ENCODE results near the gene LRIG3. TPM values are rescaled to one million over a fixed set of nuclear protein-coding genes. Genes with fewer than 3 reads are reported as not detected.
"Not testable (repeated sequence)": the region's sequence is repeated elsewhere in the genome, so short reads cannot be mapped to it uniquely, and the experiment has no call there.

Gene LRIG3, protein sequence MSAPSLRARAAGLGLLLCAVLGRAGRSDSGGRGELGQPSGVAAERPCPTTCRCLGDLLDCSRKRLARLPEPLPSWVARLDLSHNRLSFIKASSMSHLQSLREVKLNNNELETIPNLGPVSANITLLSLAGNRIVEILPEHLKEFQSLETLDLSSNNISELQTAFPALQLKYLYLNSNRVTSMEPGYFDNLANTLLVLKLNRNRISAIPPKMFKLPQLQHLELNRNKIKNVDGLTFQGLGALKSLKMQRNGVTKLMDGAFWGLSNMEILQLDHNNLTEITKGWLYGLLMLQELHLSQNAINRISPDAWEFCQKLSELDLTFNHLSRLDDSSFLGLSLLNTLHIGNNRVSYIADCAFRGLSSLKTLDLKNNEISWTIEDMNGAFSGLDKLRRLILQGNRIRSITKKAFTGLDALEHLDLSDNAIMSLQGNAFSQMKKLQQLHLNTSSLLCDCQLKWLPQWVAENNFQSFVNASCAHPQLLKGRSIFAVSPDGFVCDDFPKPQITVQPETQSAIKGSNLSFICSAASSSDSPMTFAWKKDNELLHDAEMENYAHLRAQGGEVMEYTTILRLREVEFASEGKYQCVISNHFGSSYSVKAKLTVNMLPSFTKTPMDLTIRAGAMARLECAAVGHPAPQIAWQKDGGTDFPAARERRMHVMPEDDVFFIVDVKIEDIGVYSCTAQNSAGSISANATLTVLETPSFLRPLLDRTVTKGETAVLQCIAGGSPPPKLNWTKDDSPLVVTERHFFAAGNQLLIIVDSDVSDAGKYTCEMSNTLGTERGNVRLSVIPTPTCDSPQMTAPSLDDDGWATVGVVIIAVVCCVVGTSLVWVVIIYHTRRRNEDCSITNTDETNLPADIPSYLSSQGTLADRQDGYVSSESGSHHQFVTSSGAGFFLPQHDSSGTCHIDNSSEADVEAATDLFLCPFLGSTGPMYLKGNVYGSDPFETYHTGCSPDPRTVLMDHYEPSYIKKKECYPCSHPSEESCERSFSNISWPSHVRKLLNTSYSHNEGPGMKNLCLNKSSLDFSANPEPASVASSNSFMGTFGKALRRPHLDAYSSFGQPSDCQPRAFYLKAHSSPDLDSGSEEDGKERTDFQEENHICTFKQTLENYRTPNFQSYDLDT
- 10 to 100 TPM; 35.5 to 40.7 (median 39.9) TPM for polyA plus RNA-seq (ENCODE audit: insufficient read length in 3 of 3)
- long read RNA-seq, donor 1, full-length matches to known transcripts: 4 of 4 reads
- long read RNA-seq, donor 1, partial matches to known transcripts: 0 of 4 reads
- long read RNA-seq, donor 1, other reads (novel, unspliced or antisense): 0 of 4 reads
- long read RNA-seq, donor 2, full-length matches to known transcripts: 3 of 9 reads
- long read RNA-seq, donor 2, partial matches to known transcripts: 6 of 9 reads
- long read RNA-seq, donor 2, other reads (novel, unspliced or antisense): 0 of 9 reads
- long read RNA-seq, donor 3, full-length matches to known transcripts: 4 of 9 reads
- long read RNA-seq, donor 3, partial matches to known transcripts: 5 of 9 reads
- long read RNA-seq, donor 3, other reads (novel, unspliced or antisense): 0 of 9 reads
- long read RNA-seq, donor 4, full-length matches to known transcripts: 4 of 11 reads
- long read RNA-seq, donor 4, partial matches to known transcripts: 7 of 11 reads
- long read RNA-seq, donor 4, other reads (novel, unspliced or antisense): 0 of 11 reads
- long read RNA-seq, donor 5: 0 reads
- long read RNA-seq, donor 6, full-length matches to known transcripts: 4 of 4 reads
- long read RNA-seq, donor 6, partial matches to known transcripts: 0 of 4 reads
- long read RNA-seq, donor 6, other reads (novel, unspliced or antisense): 0 of 4 reads
- long read RNA-seq, donor 7, full-length matches to known transcripts: 7 of 7 reads
- long read RNA-seq, donor 7, partial matches to known transcripts: 0 of 7 reads
- long read RNA-seq, donor 7, other reads (novel, unspliced or antisense): 0 of 7 reads
- long read RNA-seq, donor 8, full-length matches to known transcripts: 5 of 13 reads
- long read RNA-seq, donor 8, partial matches to known transcripts: 8 of 13 reads
- long read RNA-seq, donor 8, other reads (novel, unspliced or antisense): 0 of 13 reads
- long read RNA-seq, donor 9, full-length matches to known transcripts: 1 of 1 reads
- long read RNA-seq, donor 9, partial matches to known transcripts: 0 of 1 reads
- long read RNA-seq, donor 9, other reads (novel, unspliced or antisense): 0 of 1 reads
- long read RNA-seq, donor 10, full-length matches to known transcripts: 5 of 11 reads
- long read RNA-seq, donor 10, partial matches to known transcripts: 6 of 11 reads
- long read RNA-seq, donor 10, other reads (novel, unspliced or antisense): 0 of 11 reads
- long read RNA-seq, donor 11, full-length matches to known transcripts: 4 of 10 reads
- long read RNA-seq, donor 11, partial matches to known transcripts: 6 of 10 reads
- long read RNA-seq, donor 11, other reads (novel, unspliced or antisense): 0 of 10 reads
- long read RNA-seq, donor 12: 0 reads
- long read RNA-seq, donor 13: 0 reads
- long read RNA-seq, donor 14, full-length matches to known transcripts: 3 of 8 reads
- long read RNA-seq, donor 14, partial matches to known transcripts: 5 of 8 reads
- long read RNA-seq, donor 14, other reads (novel, unspliced or antisense): 0 of 8 reads
- long read RNA-seq, donor 15, full-length matches to known transcripts: 4 of 4 reads
- long read RNA-seq, donor 15, partial matches to known transcripts: 0 of 4 reads
- long read RNA-seq, donor 15, other reads (novel, unspliced or antisense): 0 of 4 reads
- long read RNA-seq, donor 16, full-length matches to known transcripts: 11 of 36 reads
- long read RNA-seq, donor 16, partial matches to known transcripts: 25 of 36 reads
- long read RNA-seq, donor 16, other reads (novel, unspliced or antisense): 0 of 36 reads

DNA sequence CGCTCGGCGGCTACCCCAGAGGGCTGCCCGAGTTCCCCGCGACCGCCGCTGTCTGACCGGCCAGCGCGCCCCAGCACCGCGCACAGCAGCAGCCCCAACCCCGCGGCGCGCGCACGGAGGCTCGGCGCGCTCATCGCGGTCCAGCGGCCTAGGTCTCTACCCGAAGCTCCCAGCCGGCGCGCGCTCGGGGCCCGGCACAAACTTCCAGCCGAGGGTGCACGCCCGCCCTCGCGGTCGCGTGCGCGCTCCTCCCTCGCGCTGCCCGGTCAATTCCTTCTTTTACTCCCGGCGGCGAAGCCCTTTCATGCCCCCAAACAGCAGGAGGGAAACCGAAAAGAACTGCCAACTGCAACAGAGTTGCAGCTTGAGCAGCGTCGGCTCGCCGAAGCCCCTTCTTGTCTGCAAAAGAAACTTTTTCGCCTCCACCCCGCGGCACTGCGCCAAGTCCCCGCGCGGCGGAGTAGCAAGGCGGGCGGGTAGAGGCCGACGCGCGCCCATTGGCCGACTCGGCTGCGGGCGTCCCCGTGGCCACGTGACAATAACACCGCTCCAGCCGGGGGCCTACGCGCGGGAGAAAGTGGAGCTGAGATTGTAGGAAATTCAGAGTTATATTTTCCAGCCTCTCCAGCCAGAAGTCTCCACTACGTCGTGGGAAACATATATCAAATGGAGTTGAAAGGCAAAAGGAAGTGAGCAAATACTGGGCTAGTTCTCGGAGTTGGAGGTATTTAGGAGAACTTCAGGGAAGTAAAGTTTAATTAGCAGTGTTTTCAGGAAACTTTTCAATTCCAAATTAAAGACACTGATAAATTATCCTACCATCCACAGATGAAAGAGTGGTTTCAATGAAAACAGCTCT lies at the start of gene LRIG3:
Gene LRIG3 (minus strand): TSS at position 403 of the 859 bp plus-strand sequence. CDS start 269 bp downstream, at position 134.
- peak in 10 of 11 donors; percentile 84 to 95 (median 90) for DNase-seq (ENCODE audit: extremely low read depth in 1 of 11, low read depth in 9 of 11, low spot score in 4 of 11)

DNA sequence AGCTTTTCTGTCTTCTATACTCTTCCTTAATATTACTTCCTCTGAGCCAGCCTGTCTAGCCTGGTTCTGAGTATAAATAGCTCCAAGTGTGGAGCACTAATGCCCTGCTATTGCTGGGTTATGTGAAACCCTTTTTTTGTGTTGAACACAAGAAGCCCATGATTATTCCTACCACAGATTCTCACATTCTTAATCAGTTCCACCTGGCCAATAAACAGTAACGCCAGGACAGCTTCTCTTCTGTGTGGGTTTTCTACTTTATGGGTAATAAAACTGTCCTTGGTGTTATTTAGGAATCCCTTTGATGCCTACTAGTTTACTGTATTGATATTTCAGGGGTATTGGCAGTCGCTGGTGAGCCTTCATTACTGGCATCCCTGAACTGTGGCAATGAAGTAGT lies 48.9 kb upstream of the LRIG3 start:
- DNase-seq (ENCODE audit: extremely low read depth in 1 of 11, low read depth in 9 of 11, low spot score in 4 of 11): peak in 4 of 11 donors; percentile 7 to 20 (median 14)

DNA sequence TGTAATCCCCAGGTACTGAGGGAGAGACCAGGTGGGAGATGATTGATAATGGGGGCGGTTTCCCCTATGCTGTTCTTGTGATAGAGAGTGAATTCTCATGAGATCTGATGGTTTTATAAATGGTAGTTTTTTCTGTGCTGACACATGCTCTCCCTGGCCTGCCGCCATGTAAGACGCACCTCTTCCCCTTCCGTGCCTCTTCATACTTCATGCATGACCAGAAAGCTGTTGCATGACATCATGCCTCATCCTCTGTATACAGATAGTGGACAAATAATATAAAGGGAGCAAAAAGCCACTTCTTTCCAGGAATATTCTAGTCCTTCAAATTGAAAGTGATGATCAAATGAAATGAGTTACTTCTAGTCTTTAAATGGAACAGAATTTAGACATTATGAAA lies 47.3 kb upstream of the LRIG3 start:
- no peak for DNase-seq (ENCODE audit: extremely low read depth in 1 of 11, low read depth in 9 of 11, low spot score in 4 of 11)

DNA sequence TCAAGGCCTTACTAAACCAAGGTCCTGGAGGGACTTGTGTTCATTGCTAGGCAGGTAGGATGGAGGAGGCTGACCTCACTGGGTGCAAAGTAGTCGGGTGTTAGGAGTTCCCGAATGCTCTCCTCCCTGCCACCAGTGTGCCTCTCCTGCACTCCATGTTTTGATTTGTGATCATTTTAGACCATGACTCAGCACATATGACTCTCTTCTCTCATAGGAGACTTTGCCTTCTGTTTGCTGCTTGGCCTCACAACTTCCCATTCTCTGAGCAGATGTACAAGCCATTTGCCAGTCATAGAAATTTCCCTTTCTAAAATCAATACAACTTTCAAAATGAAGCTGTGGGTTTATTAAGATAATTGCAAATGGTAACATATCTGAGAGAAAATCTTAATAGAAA lies 46.6 kb upstream of the LRIG3 start:
- no peak for DNase-seq (ENCODE audit: extremely low read depth in 1 of 11, low read depth in 9 of 11, low spot score in 4 of 11)

DNA sequence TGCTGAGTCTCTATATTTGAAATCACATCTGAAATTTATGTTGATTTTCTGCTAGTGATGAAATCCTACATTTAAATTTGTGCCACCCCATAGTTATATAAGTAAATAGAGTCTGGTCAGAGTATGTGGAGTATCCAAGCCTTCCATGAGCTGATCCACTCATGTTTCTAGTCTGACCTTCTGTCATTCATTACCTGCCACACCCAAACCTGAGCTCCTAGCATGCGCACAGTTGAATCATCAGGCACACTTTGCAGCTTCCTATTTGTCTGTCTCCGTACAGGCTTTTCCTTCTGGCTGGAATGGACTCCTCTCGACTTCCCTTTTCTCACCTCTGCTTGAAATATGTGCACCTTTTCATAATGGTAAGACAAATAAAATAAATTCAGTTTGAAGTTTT lies 45.3 kb upstream of the LRIG3 start:
- DNase-seq (ENCODE audit: extremely low read depth in 1 of 11, low read depth in 9 of 11, low spot score in 4 of 11): no peak

DNA sequence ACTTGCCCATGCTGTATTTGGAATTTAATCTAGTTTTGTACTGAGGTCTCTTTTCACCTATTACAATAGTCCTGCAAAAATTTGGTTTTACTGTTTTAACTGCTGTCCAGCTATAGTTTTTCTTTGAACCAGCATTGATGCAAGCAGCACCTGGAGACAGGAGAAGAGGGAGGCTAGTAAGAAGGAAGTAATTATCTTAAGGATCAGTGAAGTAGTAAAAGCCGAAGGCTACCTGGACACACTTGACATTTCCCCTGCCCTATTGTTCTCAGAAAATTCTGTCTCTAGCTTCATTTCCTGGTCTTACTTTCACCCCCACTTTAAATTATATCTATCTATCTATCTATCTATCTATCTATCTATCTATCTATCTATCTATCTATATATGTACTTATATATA lies 43.5 kb upstream of the LRIG3 start:
- no peak for DNase-seq (ENCODE audit: extremely low read depth in 1 of 11, low read depth in 9 of 11, low spot score in 4 of 11)

DNA sequence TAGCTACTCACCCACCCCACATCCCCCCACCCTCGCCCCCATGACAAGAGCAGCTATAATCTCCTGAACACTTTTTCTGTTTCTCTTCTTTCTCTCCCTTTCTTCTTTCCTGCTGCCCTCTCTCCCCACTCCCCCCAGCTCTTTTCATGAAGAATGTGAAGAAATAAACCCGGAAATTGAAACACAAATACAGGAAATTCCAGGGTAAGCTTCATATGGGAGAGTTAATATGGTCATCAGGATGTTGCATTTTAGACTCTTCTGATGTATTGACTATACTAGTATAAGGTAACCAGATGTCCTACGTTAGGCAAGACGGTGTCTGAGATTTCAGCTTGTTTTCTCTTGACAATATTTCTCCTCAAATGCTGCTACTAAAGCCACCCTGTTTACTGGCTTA lies 41.6 kb upstream of the LRIG3 start:
- no peak for DNase-seq (ENCODE audit: extremely low read depth in 1 of 11, low read depth in 9 of 11, low spot score in 4 of 11)

DNA sequence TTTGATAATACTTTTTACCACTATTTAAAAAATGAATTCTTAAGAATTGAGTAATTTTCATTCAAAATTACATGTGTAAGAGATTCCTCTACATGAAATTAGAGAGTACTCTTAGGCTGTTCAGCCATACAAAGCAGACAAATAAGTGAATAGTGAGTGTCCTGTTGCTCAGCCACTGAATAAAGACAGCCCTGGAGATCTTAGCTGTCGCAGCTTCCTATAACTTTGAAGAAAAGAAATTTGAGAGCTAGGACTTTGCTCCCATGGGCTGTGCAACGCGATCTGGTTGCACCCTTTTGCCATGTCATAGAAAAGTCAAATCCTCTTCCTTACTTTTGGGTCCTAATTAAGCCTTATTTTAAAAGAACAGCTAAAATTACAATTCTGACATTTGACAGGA lies 40.9 kb upstream of the LRIG3 start:
- DNase-seq (ENCODE audit: extremely low read depth in 1 of 11, low read depth in 9 of 11, low spot score in 4 of 11): peak in 4 of 11 donors; percentile 7 to 24 (median 12)

DNA sequence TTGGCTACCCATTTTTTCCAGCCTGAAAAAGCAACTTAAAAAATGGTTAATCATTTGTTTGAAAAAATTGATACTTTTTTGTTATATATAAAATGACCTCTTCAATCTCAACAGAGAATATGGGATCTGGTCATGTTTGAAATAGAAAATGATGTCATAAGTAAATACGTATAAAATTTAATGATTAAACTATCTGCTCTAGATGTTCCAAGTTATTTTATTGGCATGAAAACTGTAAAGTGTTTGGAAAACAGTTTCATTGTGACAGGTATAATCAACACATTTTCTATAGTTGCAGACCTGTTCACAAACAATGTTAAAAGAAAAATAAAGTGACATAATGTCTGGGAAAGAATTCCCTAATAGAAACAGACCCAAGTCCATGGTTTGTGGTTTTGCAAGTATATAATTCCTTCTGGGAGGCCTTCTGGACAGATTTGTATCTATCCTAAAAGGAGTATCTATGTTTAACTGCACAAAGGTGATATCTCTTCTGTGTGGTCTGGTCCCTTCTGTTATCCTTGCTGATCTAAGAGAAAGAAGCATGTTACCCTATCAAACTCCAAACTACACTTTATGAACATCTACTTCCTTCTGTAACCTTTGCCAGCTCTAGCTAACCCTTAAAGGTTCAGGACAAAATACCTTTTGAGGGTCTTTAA lies 39.5 kb upstream of the LRIG3 start:
- no peak for DNase-seq (ENCODE audit: extremely low read depth in 1 of 11, low read depth in 9 of 11, low spot score in 4 of 11)

DNA sequence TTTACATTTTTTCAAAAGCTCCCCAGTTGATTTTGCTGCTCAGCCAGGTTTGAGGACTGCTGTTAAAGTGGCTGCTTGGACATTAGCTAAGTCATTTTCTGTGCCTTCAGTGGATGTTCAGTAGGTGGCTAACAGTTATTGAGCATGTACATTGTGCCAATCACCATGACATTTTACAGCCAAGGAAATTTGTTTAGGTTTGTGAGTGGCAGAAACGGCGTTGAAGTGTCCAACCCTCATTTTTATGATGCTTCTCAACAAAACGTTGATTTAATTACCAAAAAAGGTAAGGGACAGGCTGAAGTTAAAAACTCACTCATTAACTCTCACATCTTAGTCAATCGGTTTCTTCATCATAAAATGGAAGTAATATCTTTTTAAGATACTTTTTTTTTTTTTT lies 37.0 kb upstream of the LRIG3 start:
- no peak for DNase-seq (ENCODE audit: extremely low read depth in 1 of 11, low read depth in 9 of 11, low spot score in 4 of 11)

DNA sequence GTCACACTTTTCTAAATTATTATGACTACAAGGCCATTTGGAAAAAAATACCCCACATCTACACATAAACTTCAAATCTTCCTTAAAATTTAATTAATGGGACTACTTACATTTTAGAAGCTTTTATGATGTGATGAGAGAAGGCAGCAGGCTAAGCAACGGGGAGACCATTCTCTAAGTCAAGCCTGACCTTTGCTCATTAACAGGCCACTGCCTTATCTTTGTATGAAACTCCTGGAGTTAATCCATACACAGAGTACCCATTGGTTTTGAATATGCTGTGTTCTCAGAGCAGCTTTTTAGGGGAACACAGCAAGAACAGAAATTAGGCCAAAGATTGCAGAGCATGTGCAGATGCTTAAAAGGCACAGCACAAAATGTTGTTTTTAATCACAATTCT lies 35.5 kb upstream of the LRIG3 start:
- no peak for DNase-seq (ENCODE audit: extremely low read depth in 1 of 11, low read depth in 9 of 11, low spot score in 4 of 11)

DNA sequence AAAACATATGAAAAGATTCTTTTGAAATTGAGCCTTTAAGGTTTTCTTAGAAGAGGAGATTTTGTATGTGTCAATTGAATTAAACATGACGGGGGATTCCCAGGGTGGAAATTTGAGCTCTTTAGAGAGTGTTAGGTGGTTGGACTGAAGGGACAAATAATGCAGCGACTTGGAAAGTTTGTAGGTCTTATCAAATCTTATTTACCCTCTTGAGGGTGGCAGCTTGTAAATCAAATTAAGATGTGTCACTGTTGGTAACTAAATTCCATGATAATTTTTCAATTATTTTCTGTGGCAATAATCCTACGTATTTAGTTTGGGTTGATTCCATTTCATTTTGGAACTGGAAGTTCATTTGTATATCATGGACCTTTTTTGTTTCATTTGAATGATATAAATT lies 33.7 kb upstream of the LRIG3 start:
- DNase-seq (ENCODE audit: extremely low read depth in 1 of 11, low read depth in 9 of 11, low spot score in 4 of 11): no peak

DNA sequence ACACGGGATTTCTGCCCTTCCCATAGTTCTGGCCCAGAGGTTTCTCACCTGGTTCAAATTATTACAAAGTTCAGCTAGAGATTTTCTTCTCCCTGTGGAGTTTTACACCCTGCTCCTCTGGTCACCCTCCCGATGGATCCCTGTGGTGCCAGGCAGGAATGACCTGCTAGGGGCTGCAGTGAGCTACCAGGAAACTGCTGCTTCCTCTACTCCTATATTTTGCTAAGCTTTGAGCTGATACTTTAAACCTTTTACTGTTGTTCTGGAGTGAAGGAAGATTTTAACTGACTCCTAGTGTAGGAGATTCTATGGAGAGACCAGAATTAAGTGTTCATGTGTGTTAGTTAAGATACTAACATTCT lies 30.4 kb upstream of the LRIG3 start:
- no peak for DNase-seq (ENCODE audit: extremely low read depth in 1 of 11, low read depth in 9 of 11, low spot score in 4 of 11)

DNA sequence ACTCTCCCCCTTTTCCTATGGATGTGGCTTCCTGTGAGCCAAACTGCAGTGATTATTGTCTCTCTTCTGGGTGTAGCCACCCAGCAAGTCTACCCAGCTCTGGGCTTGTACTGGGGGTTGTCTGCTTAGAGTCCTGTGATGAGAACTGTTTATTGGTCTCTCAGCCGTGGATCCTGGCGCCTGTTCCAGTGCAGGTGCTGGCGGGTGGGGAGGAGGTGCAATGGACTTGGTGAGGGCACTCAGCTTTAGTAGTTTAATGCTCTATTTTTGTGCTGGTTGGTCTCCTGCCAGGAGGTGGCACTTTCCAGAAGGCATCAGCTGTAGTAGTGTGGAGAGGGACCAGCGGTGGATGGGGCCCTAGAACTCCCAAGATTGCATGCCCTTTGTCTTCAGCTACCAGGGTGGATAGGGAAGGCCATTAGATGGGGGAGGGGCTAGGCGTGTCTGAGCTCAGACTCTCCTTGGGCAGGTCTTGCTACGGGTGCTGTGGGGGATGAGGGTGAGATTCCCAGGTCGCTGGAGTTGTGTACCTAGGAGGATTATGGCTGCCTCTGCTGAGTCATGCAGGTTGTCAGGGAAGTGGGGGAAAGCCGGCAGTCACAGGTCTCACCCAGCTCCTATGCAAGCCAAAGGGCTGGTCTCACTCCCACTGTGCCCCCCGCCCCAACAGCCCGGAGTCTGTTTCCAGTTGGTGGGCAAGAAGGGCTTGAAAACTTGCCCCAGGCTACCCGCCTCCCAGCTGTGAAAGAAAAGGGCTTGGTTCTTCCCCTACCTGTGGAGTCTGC lies 29.8 kb upstream of the LRIG3 start:
- not testable (repeated sequence) for DNase-seq (ENCODE audit: extremely low read depth in 1 of 11, low read depth in 9 of 11, low spot score in 4 of 11)
